ENCODE data around the gene B3GALNT2.

The B3GALNT2 gene

GRCh38 chr1:235429143-235429542 is 75.1 kb downstream of the B3GALNT2 start:
- Histone ChIP-seq H3K4me1 (ENCODE audit: insufficient read depth, insufficient read length) (no peaks in the 10 kb centered on the region), H3K9me3 (ENCODE audit: insufficient read depth, low read length) (no peaks in the 10 kb centered on the region), H3K4me3 (ENCODE audit: insufficient read length, low read depth) (no peak overlapping the region), H3K27me3 (ENCODE audit: insufficient read depth, insufficient read length) (no peaks in the 10 kb centered on the region), H3K36me3 (ENCODE audit: insufficient read depth, insufficient read length, low read length) (peaks cover 29% of the 10 kb centered on the region), H3K9ac (ENCODE audit: insufficient read length, low read depth) (no peak overlapping the region)
- DNase-seq (ENCODE audit: low read depth, low spot score), result no peak
- no peak for TF ChIP-seq SUZ12 (IDR thresholded peaks at IDR 0.05; ENCODE audit: extremely low read depth, insufficient read depth, insufficient read length)
- no peak for TF ChIP-seq YY1 (IDR thresholded peaks at IDR 0.05; ENCODE audit: insufficient read depth, insufficient read length)
- no peak for TF ChIP-seq ZNF274 (IDR thresholded peaks at IDR 0.05; ENCODE audit: low read depth, low read length)

- H3K9me3 ChIP-seq (ENCODE audit: insufficient read depth, low read length), result no peaks in the 10 kb centered on the region
- TF ChIP-seq SUZ12 (IDR thresholded peaks at IDR 0.05; ENCODE audit: extremely low read depth, insufficient read depth, insufficient read length), result no peak
- TF ChIP-seq ZNF274 (IDR thresholded peaks at IDR 0.05; ENCODE audit: low read depth, low read length), result no peak
- no peak for TF ChIP-seq YY1 (IDR thresholded peaks at IDR 0.05; ENCODE audit: insufficient read depth, insufficient read length)
- no peak for DNase-seq (ENCODE audit: low read depth, low spot score)
- H3K36me3 ChIP-seq (ENCODE audit: insufficient read depth, insufficient read length, low read length), result peaks cover 15% of the 10 kb centered on the region
- H3K27me3 ChIP-seq (ENCODE audit: insufficient read depth, insufficient read length), result no peaks in the 10 kb centered on the region
- no peaks in the 10 kb centered on the region for H3K4me1 ChIP-seq (ENCODE audit: insufficient read depth, insufficient read length)
- no peak overlapping the region for H3K9ac ChIP-seq (ENCODE audit: insufficient read length, low read depth)
- no peak overlapping the region for H3K4me3 ChIP-seq (ENCODE audit: insufficient read length, low read depth)
Measured at GRCh38 chr1:235427447-235427846, 76.8 kb downstream of the B3GALNT2 start.

GRCh38 chr1:235426680-235427079 is 77.6 kb downstream of the B3GALNT2 start:
- Histone ChIP-seq H3K36me3 (ENCODE audit: insufficient read depth, insufficient read length, low read length) (peaks cover 11% of the 10 kb centered on the region), H3K4me1 (ENCODE audit: insufficient read depth, insufficient read length) (no peaks in the 10 kb centered on the region)
- TF ChIP-seq SUZ12 (IDR thresholded peaks at IDR 0.05; ENCODE audit: extremely low read depth, insufficient read depth, insufficient read length), result no peak
- no peak for TF ChIP-seq YY1 (IDR thresholded peaks at IDR 0.05; ENCODE audit: insufficient read depth, insufficient read length)
- no peak for TF ChIP-seq ZNF274 (IDR thresholded peaks at IDR 0.05; ENCODE audit: low read depth, low read length)

DNA sequence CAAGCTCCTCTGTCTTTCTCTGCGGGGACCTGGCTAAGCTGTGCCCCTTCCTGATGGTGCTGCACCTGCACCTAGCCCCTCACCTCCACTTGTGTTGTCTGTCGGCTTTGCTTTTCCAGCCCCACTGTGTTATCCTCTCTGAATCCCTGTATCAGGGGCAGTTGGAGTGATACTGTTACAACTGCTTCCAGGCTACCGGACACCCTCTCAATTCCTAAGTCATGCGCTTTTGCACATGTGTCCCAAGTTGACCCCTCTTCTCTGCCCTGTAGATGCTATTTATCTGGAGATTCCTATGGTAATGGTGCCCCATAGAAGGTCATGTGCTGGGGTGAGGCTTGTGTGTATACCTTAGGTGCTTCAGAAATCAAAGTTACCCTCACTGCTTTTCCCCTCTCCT is 78.1 kb downstream of the B3GALNT2 start:
- Histone ChIP-seq H3K4me3 (ENCODE audit: insufficient read length, low read depth) (no peak overlapping the region), H3K9ac (ENCODE audit: insufficient read length, low read depth) (no peak overlapping the region), H3K4me1 (ENCODE audit: insufficient read depth, insufficient read length) (no peaks in the 10 kb centered on the region), H3K9me3 (ENCODE audit: insufficient read depth, low read length) (no peaks in the 10 kb centered on the region), H3K36me3 (ENCODE audit: insufficient read depth, insufficient read length, low read length) (peaks cover 11% of the 10 kb centered on the region), H3K27me3 (ENCODE audit: insufficient read depth, insufficient read length) (no peaks in the 10 kb centered on the region)
- DNase-seq (ENCODE audit: low read depth, low spot score), result no peak
- TF ChIP-seq ZNF274 (IDR thresholded peaks at IDR 0.05; ENCODE audit: low read depth, low read length), result no peak

More at GRCh38 chr1:235426680-235427079, 77.6 kb downstream of the B3GALNT2 start:
- Histone ChIP-seq H3K9me3 (ENCODE audit: insufficient read depth, low read length) (no peaks in the 10 kb centered on the region), H3K9ac (ENCODE audit: insufficient read length, low read depth) (no peak overlapping the region), H3K27me3 (ENCODE audit: insufficient read depth, insufficient read length) (no peaks in the 10 kb centered on the region), H3K4me3 (ENCODE audit: insufficient read length, low read depth) (no peak overlapping the region)
- DNase-seq (ENCODE audit: low read depth, low spot score), result no peak

DNA sequence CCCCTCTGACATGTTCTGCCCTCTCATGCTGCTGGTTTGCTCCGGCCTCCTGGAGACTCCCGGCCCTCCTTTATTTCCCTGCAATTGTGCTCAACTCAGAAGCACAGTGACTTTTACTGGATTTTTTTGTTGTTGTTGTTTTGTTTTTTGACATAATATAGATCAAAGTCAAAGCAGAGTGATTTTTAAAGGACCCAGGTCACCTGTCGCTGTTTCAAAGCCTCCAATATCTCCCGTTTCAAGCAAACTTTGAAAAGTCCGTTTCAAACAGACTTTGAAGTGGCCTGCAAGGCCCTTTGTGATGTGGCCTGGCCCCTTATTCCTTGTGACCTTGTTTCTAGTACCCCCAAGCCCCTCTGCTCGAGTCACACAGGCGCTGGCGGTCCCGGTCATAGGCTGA is 78.9 kb downstream of the B3GALNT2 start:
- Histone ChIP-seq H3K27me3 (ENCODE audit: insufficient read depth, insufficient read length) (no peaks in the 10 kb centered on the region), H3K4me3 (ENCODE audit: insufficient read length, low read depth) (no peak overlapping the region), H3K4me1 (ENCODE audit: insufficient read depth, insufficient read length) (no peaks in the 10 kb centered on the region), H3K36me3 (ENCODE audit: insufficient read depth, insufficient read length, low read length) (peaks cover 11% of the 10 kb centered on the region), H3K9me3 (ENCODE audit: insufficient read depth, low read length) (no peaks in the 10 kb centered on the region), H3K9ac (ENCODE audit: insufficient read length, low read depth) (no peak overlapping the region)
- no peak for DNase-seq (ENCODE audit: low read depth, low spot score)
- TF ChIP-seq SUZ12 (IDR thresholded peaks at IDR 0.05; ENCODE audit: extremely low read depth, insufficient read depth, insufficient read length) (no peak), ZNF274 (IDR thresholded peaks at IDR 0.05; ENCODE audit: low read depth, low read length) (no peak), YY1 (IDR thresholded peaks at IDR 0.05; ENCODE audit: insufficient read depth, insufficient read length) (no peak)

DNA sequence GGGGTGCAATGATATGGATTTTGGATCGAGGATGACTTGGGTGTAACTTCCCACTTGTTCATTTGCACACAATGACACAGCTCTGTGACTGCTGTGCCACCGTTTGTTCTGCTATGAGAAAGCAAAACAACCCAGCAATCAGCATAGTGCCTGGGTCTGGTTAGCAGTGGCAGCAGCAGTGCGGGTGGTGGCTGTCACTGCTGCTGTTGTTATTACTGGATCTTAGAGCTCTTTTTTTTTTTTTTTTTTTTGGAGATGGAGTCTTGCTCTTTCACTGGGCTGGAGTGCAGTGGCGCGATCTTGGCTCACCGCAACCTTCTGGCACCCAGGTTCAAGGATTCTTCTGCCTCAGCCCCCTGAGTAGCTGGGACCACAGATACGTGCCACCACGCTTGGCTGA is 80.2 kb downstream of the B3GALNT2 start:
- no peak for DNase-seq (ENCODE audit: low read depth, low spot score)
- no peaks in the 10 kb centered on the region for H3K9me3 ChIP-seq (ENCODE audit: insufficient read depth, low read length)
- no peak overlapping the region for H3K4me3 ChIP-seq (ENCODE audit: insufficient read length, low read depth)
- H3K36me3 ChIP-seq (ENCODE audit: insufficient read depth, insufficient read length, low read length), result peaks cover 15% of the 10 kb centered on the region
- no peak for TF ChIP-seq ZNF274 (IDR thresholded peaks at IDR 0.05; ENCODE audit: low read depth, low read length)
- TF ChIP-seq SUZ12 (IDR thresholded peaks at IDR 0.05; ENCODE audit: extremely low read depth, insufficient read depth, insufficient read length), result no peak
- TF ChIP-seq YY1 (IDR thresholded peaks at IDR 0.05; ENCODE audit: insufficient read depth, insufficient read length), result no peak
- no peaks in the 10 kb centered on the region for H3K27me3 ChIP-seq (ENCODE audit: insufficient read depth, insufficient read length)
- no peak overlapping the region for H3K9ac ChIP-seq (ENCODE audit: insufficient read length, low read depth)
- H3K4me1 ChIP-seq (ENCODE audit: insufficient read depth, insufficient read length), result no peaks in the 10 kb centered on the region

- no peak overlapping the region for H3K9ac ChIP-seq (ENCODE audit: insufficient read length, low read depth)
- H3K27me3 ChIP-seq (ENCODE audit: insufficient read depth, insufficient read length), result no peaks in the 10 kb centered on the region
- TF ChIP-seq ZNF274 (IDR thresholded peaks at IDR 0.05; ENCODE audit: low read depth, low read length) (no peak), YY1 (IDR thresholded peaks at IDR 0.05; ENCODE audit: insufficient read depth, insufficient read length) (no peak), SUZ12 (IDR thresholded peaks at IDR 0.05; ENCODE audit: extremely low read depth, insufficient read depth, insufficient read length) (no peak)
- peaks cover 18% of the 10 kb centered on the region for H3K36me3 ChIP-seq (ENCODE audit: insufficient read depth, insufficient read length, low read length)
- H3K9me3 ChIP-seq (ENCODE audit: insufficient read depth, low read length), result no peaks in the 10 kb centered on the region
- H3K4me1 ChIP-seq (ENCODE audit: insufficient read depth, insufficient read length), result no peaks in the 10 kb centered on the region
- DNase-seq (ENCODE audit: low read depth, low spot score), result no peak
- H3K4me3 ChIP-seq (ENCODE audit: insufficient read length, low read depth), result no peak overlapping the region
Measured at GRCh38 chr1:235423214-235423652, 81.0 kb downstream of the B3GALNT2 start.

DNA sequence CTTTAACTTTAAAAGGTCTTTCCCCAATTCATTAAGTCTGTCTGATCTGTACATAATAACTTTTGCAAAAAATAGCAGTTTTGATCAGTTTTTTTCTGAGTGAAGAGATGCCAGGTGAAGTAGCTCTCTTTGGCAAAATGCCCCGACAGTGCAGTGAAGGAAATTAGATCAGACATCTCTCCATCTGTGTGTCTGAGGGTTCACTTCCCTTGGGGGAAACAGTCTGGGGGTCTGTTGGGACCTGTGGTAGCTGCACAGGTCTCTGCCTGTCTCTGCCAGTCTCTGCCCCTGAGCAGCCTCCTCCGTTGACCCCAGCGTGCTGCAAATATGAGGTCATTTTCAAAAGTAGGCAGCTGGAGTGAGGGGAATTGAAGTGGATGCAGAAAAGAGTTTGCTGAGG is 82.5 kb downstream of the B3GALNT2 start:
- no peak for TF ChIP-seq YY1 (IDR thresholded peaks at IDR 0.05; ENCODE audit: insufficient read depth, insufficient read length)
- TF ChIP-seq ZNF274 (IDR thresholded peaks at IDR 0.05; ENCODE audit: low read depth, low read length), result no peak
- no peak for TF ChIP-seq SUZ12 (IDR thresholded peaks at IDR 0.05; ENCODE audit: extremely low read depth, insufficient read depth, insufficient read length)
- Histone ChIP-seq H3K9me3 (ENCODE audit: insufficient read depth, low read length) (no peaks in the 10 kb centered on the region), H3K36me3 (ENCODE audit: insufficient read depth, insufficient read length, low read length) (peaks cover 16% of the 10 kb centered on the region), H3K27me3 (ENCODE audit: insufficient read depth, insufficient read length) (no peaks in the 10 kb centered on the region), H3K9ac (ENCODE audit: insufficient read length, low read depth) (no peak overlapping the region), H3K4me3 (ENCODE audit: insufficient read length, low read depth) (no peak overlapping the region), H3K4me1 (ENCODE audit: insufficient read depth, insufficient read length) (no peaks in the 10 kb centered on the region)
- DNase-seq (ENCODE audit: low read depth, low spot score), result no peak

All from NT2/D1 (cell line).